Effector memory CD4-positive, alpha-beta T cell (primary cell): ENCODE measurements around the gene PFDN5.

Source experiments
- DNase-seq, 3 donors: peaks; one replicate each; pipeline ENCODE4 v3.0.0-alpha.2; 2020
- H3K27ac ChIP-seq: 2 replicates; pipeline ENCODE4 v1.7.0; 2013; ENCODE audit warnings: mild to moderate bottlenecking, low read length, moderate library complexity; ENCODE audit not compliant: insufficient read depth, poor library complexity, severe bottlenecking
- H3K27me3 ChIP-seq: replicated peaks from 2 replicates; pipeline ENCODE4 v1.7.0; 2013; ENCODE audit warnings: mild to moderate bottlenecking, low read length; ENCODE audit not compliant: insufficient read depth, control insufficient read depth, poor library complexity, severe bottlenecking
- H3K36me3 ChIP-seq: 2 replicates; pipeline ENCODE4 v1.7.0; 2013; ENCODE audit warnings: mild to moderate bottlenecking, low read length, moderate library complexity; ENCODE audit not compliant: control insufficient read depth, insufficient read depth
- H3K4me1 ChIP-seq: 2 replicates; pipeline ENCODE4 v1.7.0; 2013; ENCODE audit warnings: low read length, mild to moderate bottlenecking; ENCODE audit not compliant: control insufficient read depth, insufficient read depth, poor library complexity, severe bottlenecking
- H3K4me3 ChIP-seq: 2 replicates; pipeline ENCODE4 v1.7.0; 2013; ENCODE audit warnings: low read length, low read depth, mild to moderate bottlenecking; ENCODE audit not compliant: insufficient read depth, poor library complexity, severe bottlenecking
- H3K9me3 ChIP-seq: 2 replicates; pipeline ENCODE4 v1.7.0; 2013; ENCODE audit warnings: mild to moderate bottlenecking, low read length, moderate library complexity; ENCODE audit not compliant: control insufficient read depth

Gene PFDN5

DNA sequence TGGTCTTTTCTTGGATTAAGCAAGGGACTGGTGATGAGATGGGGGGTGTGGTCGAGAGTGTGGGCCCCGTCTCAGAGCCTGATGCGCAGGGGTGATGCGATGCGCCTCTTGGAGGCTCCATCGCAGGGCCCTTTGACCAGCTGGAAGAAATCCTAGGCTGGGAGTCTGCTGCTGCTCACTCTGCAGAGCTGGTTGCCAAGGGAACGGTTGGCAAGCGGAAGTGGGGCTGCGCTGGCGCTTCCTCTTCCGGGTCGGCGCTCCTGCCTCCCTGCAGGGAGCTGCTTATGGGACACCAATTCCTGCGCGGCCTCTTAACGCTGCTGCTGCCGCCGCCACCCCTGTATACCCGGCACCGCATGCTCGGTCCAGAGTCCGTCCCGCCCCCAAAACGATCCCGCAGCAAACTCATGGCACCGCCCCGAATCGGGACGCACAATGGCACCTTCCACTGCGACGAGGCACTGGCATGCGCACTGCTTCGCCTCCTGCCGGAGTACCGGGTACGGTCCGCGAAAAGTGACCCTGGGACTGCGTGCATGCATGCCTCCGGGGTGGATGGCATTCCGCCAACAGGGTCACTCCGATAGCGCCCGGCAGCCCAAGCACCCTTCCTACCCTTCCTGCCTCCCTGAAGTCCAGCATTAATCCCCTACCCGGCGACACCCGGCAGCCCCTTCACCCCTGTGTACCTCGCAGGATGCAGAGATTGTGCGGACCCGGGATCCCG is 4.3 kb downstream of the PFDN5 start, which contains the start of gene MYG1:
TSS of gene MYG1 (plus strand) at position 242 of the 727 bp plus-strand sequence. CDS start at position 285, 43 bp downstream.
- H3K4me3 ChIP-seq = peak within 1 kb of the TSS; percentile 94
- no peaks in the 10 kb centered on the region for H3K27me3 ChIP-seq
- H3K9me3 ChIP-seq = no peaks in the 10 kb centered on the region
- peak; percentile 71 to 81 (median 79) for DNase-seq
- H3K36me3 ChIP-seq = peaks cover 13% of the 10 kb centered on the region
- peak within 1 kb of the TSS; percentile 71 for H3K27ac ChIP-seq
- peaks cover 32% of the 10 kb centered on the region for H3K4me1 ChIP-seq

DNA sequence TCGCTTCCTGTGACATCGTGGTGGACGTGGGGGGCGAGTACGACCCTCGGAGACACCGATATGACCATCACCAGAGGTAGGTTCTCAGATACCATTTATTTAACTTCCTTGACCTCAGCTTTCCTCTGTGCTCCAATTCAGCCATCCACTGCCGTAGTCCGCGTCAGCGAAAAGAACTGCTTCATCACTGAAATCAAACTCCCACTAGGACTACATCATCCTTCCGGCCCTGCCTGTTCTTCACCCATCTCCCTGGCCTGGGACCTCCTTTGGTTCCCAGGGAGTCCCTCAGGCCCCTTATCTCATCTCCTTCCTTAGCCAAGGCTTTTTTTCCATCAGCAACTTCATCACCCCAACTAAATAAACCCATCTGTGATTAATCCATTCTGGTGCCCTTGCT is 4.8 kb downstream of the PFDN5 start:
- DNase-seq = no peak
- H3K27me3 ChIP-seq = no peaks in the 10 kb centered on the region
- H3K9me3 ChIP-seq = no peaks in the 10 kb centered on the region
- peaks cover 13% of the 10 kb centered on the region for H3K36me3 ChIP-seq
- H3K4me1 ChIP-seq = peaks cover 26% of the 10 kb centered on the region
- peak overlapping the region; percentile 71 for H3K27ac ChIP-seq
- H3K4me3 ChIP-seq = peak overlapping the region; percentile 94

DNA sequence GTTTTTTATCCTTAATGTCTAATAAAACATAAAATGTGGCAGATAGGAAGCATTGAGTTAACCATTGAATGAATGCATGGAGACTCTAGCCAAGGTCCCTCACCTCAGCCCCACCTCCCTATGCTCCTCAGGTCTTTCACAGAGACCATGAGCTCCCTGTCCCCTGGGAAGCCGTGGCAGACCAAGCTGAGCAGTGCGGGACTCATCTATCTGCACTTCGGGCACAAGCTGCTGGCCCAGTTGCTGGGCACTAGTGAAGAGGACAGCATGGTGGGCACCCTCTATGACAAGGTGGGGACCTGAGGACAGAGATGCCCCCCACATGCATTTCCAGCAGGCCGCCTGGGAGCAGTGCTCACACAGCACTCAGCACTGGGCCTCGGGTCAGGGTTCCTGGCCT is 7.6 kb downstream of the PFDN5 start:
- H3K36me3 ChIP-seq = peaks cover 37% of the 10 kb centered on the region
- no peak for DNase-seq
- no peaks in the 10 kb centered on the region for H3K9me3 ChIP-seq
- no peak overlapping the region for H3K4me3 ChIP-seq
- no peaks in the 10 kb centered on the region for H3K27me3 ChIP-seq
- H3K27ac ChIP-seq = no peak overlapping the region
- peaks cover 17% of the 10 kb centered on the region for H3K4me1 ChIP-seq

DNA sequence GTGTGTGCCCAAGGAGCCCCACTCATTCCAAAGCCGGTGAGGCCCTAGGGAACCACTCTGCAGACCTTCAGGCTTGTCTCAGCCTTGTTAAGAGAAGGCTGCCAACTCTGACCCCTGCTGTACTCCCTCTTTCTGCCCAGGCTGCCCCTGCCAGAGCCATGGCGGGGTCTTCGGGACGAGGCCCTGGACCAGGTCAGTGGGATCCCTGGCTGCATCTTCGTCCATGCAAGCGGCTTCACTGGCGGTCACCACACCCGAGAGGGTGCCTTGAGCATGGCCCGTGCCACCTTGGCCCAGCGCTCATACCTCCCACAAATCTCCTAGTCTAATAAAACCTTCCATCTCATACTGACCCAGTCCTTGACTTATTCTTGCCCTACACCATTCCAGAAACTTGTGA is 11.5 kb downstream of the PFDN5 start:
- H3K4me1 ChIP-seq = peaks cover 4% of the 10 kb centered on the region
- H3K27me3 ChIP-seq = no peaks in the 10 kb centered on the region
- H3K4me3 ChIP-seq = no peak overlapping the region
- H3K9me3 ChIP-seq = no peaks in the 10 kb centered on the region
- no peak overlapping the region for H3K27ac ChIP-seq
- DNase-seq = no peak
- H3K36me3 ChIP-seq = peaks cover 48% of the 10 kb centered on the region

DNA sequence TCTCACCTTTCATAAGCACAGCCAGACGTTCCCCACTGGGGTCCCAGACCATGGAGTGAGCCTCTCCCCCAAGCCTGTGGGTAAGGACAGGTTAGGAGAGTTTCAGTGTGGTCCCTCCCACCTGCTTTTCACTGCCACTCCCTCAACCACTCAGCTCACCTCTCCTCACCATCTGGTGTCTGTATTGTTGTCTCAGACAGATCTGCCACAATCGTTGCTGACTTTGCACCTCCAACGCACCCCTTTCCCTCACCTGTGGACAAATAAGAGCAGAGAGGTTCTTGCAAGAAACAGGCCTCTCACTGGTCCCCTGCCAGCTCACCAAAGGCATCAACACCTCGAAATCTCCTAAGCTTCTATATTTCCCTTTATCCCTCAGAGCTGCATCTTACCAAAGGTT is 12.9 kb downstream of the PFDN5 start:
- Histone ChIP-seq H3K9me3 (no peaks in the 10 kb centered on the region), H3K4me3 (no peak overlapping the region), H3K27me3 (no peaks in the 10 kb centered on the region), H3K36me3 (peaks cover 45% of the 10 kb centered on the region), H3K4me1 (peaks cover under 1% of the 10 kb centered on the region), H3K27ac (no peak overlapping the region)
- no peak for DNase-seq

DNA sequence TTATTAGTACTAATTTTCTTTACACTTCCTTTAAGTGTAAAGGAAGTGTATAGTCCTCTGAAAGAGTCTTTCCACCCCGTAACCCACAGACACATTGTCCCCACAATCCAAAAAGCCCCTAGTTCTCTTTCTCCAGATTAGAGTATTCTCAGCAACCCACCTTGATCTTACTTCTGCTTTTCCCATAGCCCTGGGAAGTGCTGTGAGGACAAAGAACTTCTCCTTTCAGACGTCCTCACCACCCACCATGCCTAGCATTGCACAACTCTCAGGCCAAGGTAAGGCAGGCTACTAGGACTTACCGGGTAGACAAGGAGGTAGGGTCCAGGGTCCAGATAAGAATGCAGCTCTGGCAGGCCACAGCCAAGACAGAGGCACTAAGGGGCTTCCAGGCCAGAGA is 18.7 kb downstream of the PFDN5 start:
- H3K27ac ChIP-seq = no peak overlapping the region
- peaks cover 31% of the 10 kb centered on the region for H3K36me3 ChIP-seq
- no peaks in the 10 kb centered on the region for H3K9me3 ChIP-seq
- no peak overlapping the region for H3K4me3 ChIP-seq
- no peaks in the 10 kb centered on the region for H3K4me1 ChIP-seq
- no peaks in the 10 kb centered on the region for H3K27me3 ChIP-seq
- DNase-seq = no peak

DNA sequence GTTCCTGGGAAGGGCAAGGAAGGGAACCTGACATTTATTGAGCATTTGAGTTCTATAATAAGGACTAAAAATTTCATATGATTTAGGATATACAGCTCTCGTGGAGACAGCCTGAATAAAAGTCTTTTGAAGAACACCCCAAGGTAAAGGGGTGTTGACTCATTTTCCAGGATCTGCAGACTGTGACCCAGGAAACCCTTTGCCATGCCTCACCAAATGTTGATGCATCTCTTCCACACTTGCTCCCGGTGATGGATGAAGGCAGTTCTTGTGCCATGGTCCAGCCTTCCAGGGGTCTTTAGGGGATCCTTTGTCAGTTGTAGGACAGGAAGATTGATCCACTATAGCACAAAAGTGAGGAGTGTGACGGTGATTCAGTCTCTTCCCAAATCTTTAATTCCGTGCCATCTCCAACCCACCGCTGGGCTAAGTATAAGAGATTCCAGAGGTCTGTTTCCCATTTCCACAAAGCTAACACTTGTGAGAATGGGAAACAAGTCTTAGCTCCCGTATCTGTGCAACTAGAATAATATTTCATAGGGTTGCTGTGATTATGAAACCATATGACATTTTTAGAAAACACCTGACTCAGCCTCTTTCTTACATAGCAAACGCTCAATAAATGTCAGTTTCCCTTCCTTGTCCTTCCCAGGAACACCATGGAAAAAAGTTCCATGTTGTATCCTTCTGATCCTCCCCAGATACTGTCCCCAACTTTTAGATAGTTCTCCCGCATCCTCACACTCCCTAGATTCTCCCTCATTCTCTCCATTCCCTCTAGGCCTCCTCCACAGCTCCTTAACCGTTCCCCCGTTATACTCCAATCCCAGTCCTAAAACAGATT is 25.2 kb downstream of the PFDN5 start:
- no peak for DNase-seq
- Histone ChIP-seq H3K27ac (peak overlapping the region; percentile 75), H3K4me1 (peaks cover 16% of the 10 kb centered on the region), H3K4me3 (peak overlapping the region; percentile 88), H3K27me3 (no peaks in the 10 kb centered on the region), H3K36me3 (peaks cover 16% of the 10 kb centered on the region), H3K9me3 (no peaks in the 10 kb centered on the region)

DNA sequence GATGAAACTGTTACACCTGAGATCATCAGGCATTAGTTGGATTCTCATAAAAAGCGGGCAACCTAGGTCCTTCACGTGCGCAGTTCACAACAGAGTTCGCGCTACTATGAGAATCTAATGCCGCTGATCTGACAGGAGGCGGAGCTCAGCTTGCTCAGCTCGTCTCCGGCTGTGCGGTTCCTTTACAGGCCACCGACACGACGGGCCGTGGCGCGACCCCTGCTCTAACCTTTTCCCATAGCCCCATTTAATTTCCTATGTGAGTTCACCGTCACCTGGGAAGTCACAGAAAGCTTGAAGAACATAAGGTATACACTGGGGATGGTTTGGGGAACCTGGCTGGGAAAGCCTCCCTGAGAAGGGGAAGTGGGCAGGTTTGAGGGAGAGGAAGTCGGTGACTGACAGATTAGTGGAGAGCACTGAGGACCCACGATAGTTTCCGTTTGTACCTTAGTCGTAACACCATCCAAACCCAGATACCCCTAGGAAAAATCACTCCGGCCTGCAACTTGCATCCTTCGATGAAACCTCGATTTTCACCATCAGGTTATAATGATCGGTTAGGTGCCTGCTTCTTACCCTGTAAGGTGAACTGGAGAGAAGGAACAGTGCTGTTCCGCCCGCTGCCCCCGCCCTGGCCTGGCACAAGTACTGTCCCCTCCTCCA is 28.9 kb downstream of the PFDN5 start:
- H3K36me3 ChIP-seq = peaks cover 4% of the 10 kb centered on the region
- DNase-seq = peak; percentile 9 to 33 (median 27)
- H3K4me1 ChIP-seq = peaks cover 23% of the 10 kb centered on the region
- H3K27me3 ChIP-seq = no peaks in the 10 kb centered on the region
- no peaks in the 10 kb centered on the region for H3K9me3 ChIP-seq
- H3K27ac ChIP-seq = peak overlapping the region; percentile 68
- peak overlapping the region; percentile 64 for H3K4me3 ChIP-seq

DNA sequence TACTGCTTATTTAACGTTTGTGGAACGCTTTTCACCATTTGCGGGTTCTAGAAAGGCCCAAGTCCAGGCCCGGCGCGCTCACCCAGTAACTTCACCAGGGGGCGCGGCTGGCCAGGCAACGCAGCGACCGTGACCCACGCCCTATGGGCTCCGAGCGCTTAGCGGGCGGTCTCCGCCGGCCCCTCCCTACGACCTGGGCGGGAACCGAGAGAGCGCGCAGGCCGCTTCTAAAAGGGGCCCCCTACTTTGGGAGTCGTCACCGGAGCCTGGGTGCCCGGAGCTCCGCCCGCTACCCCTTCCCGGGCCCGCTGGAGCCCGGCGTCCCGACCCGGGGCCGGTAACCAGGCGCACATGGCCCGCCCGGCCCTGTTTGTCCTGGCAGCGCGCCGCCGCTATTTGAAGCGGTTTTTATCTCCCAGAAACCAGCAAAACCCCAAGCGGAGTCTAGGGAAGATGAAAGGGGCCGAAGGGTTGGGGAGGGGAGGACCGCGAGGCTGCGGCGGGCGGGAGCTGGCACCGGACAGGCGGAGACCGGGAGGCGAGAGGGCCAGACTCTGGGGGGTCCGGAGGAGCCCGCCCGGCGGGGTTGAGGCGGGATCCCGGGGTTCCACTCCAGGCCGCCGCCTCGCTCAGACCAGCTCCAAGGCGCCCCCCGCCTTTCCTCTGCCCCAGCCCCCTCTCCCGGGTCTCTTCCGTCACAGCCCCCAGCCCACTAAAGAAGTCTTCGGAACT is 29.6 kb downstream of the PFDN5 start:
- Histone ChIP-seq H3K27me3 (no peaks in the 10 kb centered on the region), H3K4me3 (peak overlapping the region; percentile 64), H3K36me3 (peaks cover 3% of the 10 kb centered on the region), H3K9me3 (no peaks in the 10 kb centered on the region), H3K27ac (peak overlapping the region; percentile 68), H3K4me1 (peaks cover 23% of the 10 kb centered on the region)
- peak; percentile 71 to 76 (median 72) for DNase-seq
